HCT116 (cell line): ENCODE results near the gene GORASP1. TPM values are rescaled to one million over a fixed set of nuclear protein-coding genes. Genes with fewer than 3 reads are reported as not detected.
"Not testable (repeated sequence)": the region's sequence is repeated elsewhere in the genome, so short reads cannot be mapped to it uniquely, and the experiment has no call there.

Experiments
- ATAC-seq: fragments of 200-7000 bp; cut with Tn5 transposase; 2 replicates; pipeline ENCODE4 v1.9.1; 2020; ENCODE audit warnings: mild to moderate bottlenecking, moderate library complexity
- BruUV-seq: library from RNA; stranded (reverse); fragments of 400-500 nt; replicated peaks from 2 replicates; lab custom pipeline; 2021; lab: Mats Ljungman, UMichigan
- CTCF ChIA-PET: fragments of 300-600 bp; sonication (Branson Sonifier 250); formaldehyde crosslinking; loops from one replicate; lab custom pipeline; 2021; ENCODE audit warnings: antibody characterized with exemption; lab: Charles Lee
- POLR2A ChIA-PET: fragments of 300-600, 350-600 bp; sonication (Branson Sonifier 250); formaldehyde crosslinking; loops from one replicate; lab custom pipeline; 2021; ENCODE audit warnings: antibody characterized with exemption; lab: Charles Lee
- RAD21 ChIA-PET, 2 experiments: fragments of 300-600 bp; sonication (Branson Sonifier 250); formaldehyde crosslinking; loops; one replicate each; lab custom pipeline; 2023; ENCODE audit warnings: low total read pairs in 2 of 2; ENCODE audit not compliant: uncharacterized antibody in 2 of 2, unreplicated experiment in 2 of 2, low non-redundant PET in 1 of 2; lab: Charles Lee
- DNase-seq: peaks from one replicate; pipeline ENCODE4 v3.0.0-alpha.2; 2010; ENCODE audit warnings: low read depth, low spot score
- H2AFZ ChIP-seq: fragments of 200-600 bp; shearing (Covaris generic), sonication (generic); 2 replicates; pipeline ENCODE4 v1.6.1; 2017; ENCODE audit warnings: low read depth, mixed run types, mixed read lengths, antibody characterized with exemption, low read length; ENCODE audit not compliant: poor library complexity, severe bottlenecking
- H3K27ac ChIP-seq: 2 replicates; pipeline ENCODE4 v1.5.1; 2012; ENCODE audit warnings: low read depth, low read length
- H3K27me3 ChIP-seq: fragments of 200-600 bp; sonication (generic); 2 replicates; pipeline ENCODE4 v1.6.1; 2016; ENCODE audit warnings: mixed run types, low read length, mixed read lengths; ENCODE audit not compliant: insufficient read depth
- H3K36me3 ChIP-seq, 2 experiments: fragments of 200-500 bp in 1 of 2; fragments of 200-600 bp in 1 of 2; sonication (Bioruptor generic) in 1 of 2; sonication (generic) in 1 of 2; 2 replicates each; pipeline versions ENCODE4 v1.5.1 to v1.6.1; 2014 to 2016; ENCODE audit warnings: low read length in 2 of 2, inconsistent platforms in 1 of 2, mixed read lengths in 1 of 2, mixed run types in 1 of 2; ENCODE audit not compliant: insufficient read depth in 2 of 2, control insufficient read depth in 1 of 2
- H3K4me1 ChIP-seq, 2 experiments: fragments of 200-600 bp in 1 of 2; sonication (generic) in 1 of 2; 2 replicates each; pipeline versions ENCODE4 v1.5.1 to v1.6.1; 2012 to 2017; ENCODE audit warnings: low read length in 2 of 2, inconsistent platforms in 1 of 2, mild to moderate bottlenecking in 1 of 2, mixed read lengths in 1 of 2, mixed run types in 1 of 2, moderate library complexity in 1 of 2; ENCODE audit not compliant: insufficient read depth in 2 of 2, control insufficient read depth in 1 of 2
- H3K4me2 ChIP-seq: fragments of 200-600 bp; sonication (generic); 2 replicates; pipeline ENCODE4 v1.6.1; 2017; ENCODE audit warnings: mixed run types, low read length, mixed read lengths
- H3K4me3 ChIP-seq, 2 experiments: fragments of 200-600 bp in 1 of 2; sonication (generic) in 1 of 2; replicated peaks in 1 of 2; 2 replicates each; pipeline ENCODE4 v1.5.1; 2011 to 2016; ENCODE audit warnings: low read length in 2 of 2, control low read depth in 1 of 2, low read depth in 1 of 2, mild to moderate bottlenecking in 1 of 2, mixed read lengths in 1 of 2, mixed run types in 1 of 2
- H3K79me2 ChIP-seq: fragments of 200-600 bp; sonication (generic); 2 replicates; pipeline ENCODE4 v1.6.1; 2017; ENCODE audit warnings: mild to moderate bottlenecking, mixed run types, low read length, moderate library complexity, mixed read lengths; ENCODE audit not compliant: insufficient read depth
- H3K9ac ChIP-seq: fragments of 200-600 bp; sonication (generic); 2 replicates; pipeline ENCODE4 v1.6.1; 2016; ENCODE audit warnings: low read length, mixed read lengths
- H3K9me2 ChIP-seq: fragments of 200-600 bp; sonication (generic), shearing (Covaris generic); 2 replicates; pipeline ENCODE4 v1.6.1; 2017; ENCODE audit warnings: mixed run types, mild to moderate bottlenecking, moderate library complexity; ENCODE audit not compliant: insufficient read depth
- H3K9me3 ChIP-seq, 2 experiments: fragments of 200-500 bp in 1 of 2; fragments of 200-600 bp in 1 of 2; sonication (Bioruptor generic) in 1 of 2; sonication (generic) in 1 of 2; 2 replicates each; pipeline ENCODE4 v1.6.1; 2014 to 2017; ENCODE audit warnings: low read length in 2 of 2, mixed read lengths in 2 of 2, inconsistent platforms in 1 of 2, low read depth in 1 of 2, mild to moderate bottlenecking in 1 of 2, mixed run types in 1 of 2, moderate library complexity in 1 of 2; ENCODE audit not compliant: control insufficient read depth in 1 of 2, insufficient read depth in 1 of 2
- H4K20me1 ChIP-seq: fragments of 200-600 bp; sonication (generic), shearing (Covaris generic); 2 replicates; pipeline ENCODE4 v1.6.1; 2017; ENCODE audit warnings: mixed run types, mild to moderate bottlenecking, moderate library complexity; ENCODE audit not compliant: insufficient read depth
- CBX3 ChIP-seq: IDR thresholded peaks from 2 replicates; pipeline ENCODE4 v1.6.1; 2012; ENCODE audit warnings: low read depth
- EZH2 ChIP-seq: fragments of 200-600 bp; sonication (generic); IDR thresholded peaks from 2 replicates; pipeline ENCODE4 v1.6.1; 2017; ENCODE audit warnings: antibody characterized with exemption, mixed run types
- EZH2phosphoT487 ChIP-seq: fragments of 200-600 bp; IDR thresholded peaks from 2 replicates; pipeline ENCODE4 v1.6.1; 2018; ENCODE audit warnings: antibody characterized with exemption, borderline replicate concordance
- POLR2A ChIP-seq: IDR thresholded peaks from 2 replicates; pipeline ENCODE4 v1.7.0; 2011; ENCODE audit warnings: borderline replicate concordance; ENCODE audit not compliant: insufficient read depth, insufficient read length; ENCODE audit errors: extremely low read depth
- POLR2AphosphoS5 ChIP-seq: IDR thresholded peaks from 2 replicates; pipeline ENCODE4 v1.6.1; 2011; ENCODE audit warnings: mild to moderate bottlenecking, low read depth, low read length, moderate library complexity
- REST ChIP-seq: IDR thresholded peaks from 2 replicates; pipeline ENCODE4 v1.6.1; 2012; ENCODE audit warnings: low read depth
- SP1 ChIP-seq: IDR thresholded peaks from 2 replicates; pipeline ENCODE4 v1.6.1; 2012; ENCODE audit warnings: low read depth
- SRF ChIP-seq: IDR thresholded peaks from 2 replicates; pipeline ENCODE4 v1.6.1; 2012; ENCODE audit warnings: low read depth
- YY1 ChIP-seq: IDR thresholded peaks from 2 replicates; pipeline ENCODE4 v1.6.1; 2011; ENCODE audit warnings: low read length, low read depth, moderate library complexity, mild to moderate bottlenecking; ENCODE audit not compliant: insufficient replicate concordance; ENCODE audit errors: extremely low read depth
- ZFX ChIP-seq: fragments of 450-650 bp; IDR thresholded peaks from 2 replicates; pipeline ENCODE4 v1.6.1; 2017
- intact Hi-C: fragments of 100-400 bp; cut with micrococcal nuclease; formaldehyde crosslinking; loops from 2 replicates; pipeline ENCODE4 v1.10.0; 2022
- total RNA-seq: library from RNA; stranded (reverse); gene quantifications from one replicate; pipeline ENCODE4 v1.2.1, GENCODE V29; 2021; ENCODE audit not compliant: unreplicated experiment
- TF ChIP-seq, protein P1 (sequence below): IDR thresholded peaks from 2 replicates; pipeline ENCODE4 v1.6.1; 2012

GORASP1 gene
- total RNA-seq, 1 experiment from 2014 or later = 38.8 TPM

- no peak for TF ChIP-seq YY1
- TF ChIP-seq, protein P1, sequence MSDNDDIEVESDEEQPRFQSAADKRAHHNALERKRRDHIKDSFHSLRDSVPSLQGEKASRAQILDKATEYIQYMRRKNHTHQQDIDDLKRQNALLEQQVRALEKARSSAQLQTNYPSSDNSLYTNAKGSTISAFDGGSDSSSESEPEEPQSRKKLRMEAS = no peak
- no peak for TF ChIP-seq POLR2A
- no peak for TF ChIP-seq ZFX
Measured at GRCh38 chr3:39063143-39063542, 44.3 kb downstream of the GORASP1 start (continued).

DNA sequence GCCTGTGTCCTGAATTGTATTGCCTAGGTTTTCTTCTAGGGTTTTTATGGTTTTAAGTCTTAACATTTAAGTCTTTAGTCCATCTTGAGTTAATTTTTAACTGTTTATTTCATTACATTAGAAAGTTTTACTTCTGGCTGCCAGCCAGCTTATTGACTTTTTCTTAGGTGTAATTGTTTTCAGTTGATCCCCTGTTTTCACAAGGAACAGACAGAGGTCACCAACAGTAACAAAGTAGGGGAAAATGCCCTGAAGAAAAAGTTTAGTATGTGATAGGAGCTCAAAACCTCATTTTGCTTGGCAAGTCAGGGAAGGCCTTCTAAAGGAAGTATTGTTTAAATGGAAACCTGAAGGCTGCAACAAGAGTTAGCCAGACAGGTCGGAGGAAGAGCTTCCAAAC lies 45.2 kb downstream of the GORASP1 start:
- ATAC-seq (no peak), DNase-seq (no peak)
- POLR2A ChIA-PET = no interaction called here
- Histone ChIP-seq H3K9me2 (no peaks in the 10 kb centered on the region), H3K4me2 (no peak overlapping the region), H3K4me1 (no peaks in the 10 kb centered on the region), H3K4me3 (no peak overlapping the region)
- BruUV-seq = no TSS peak
- TF ChIP-seq EZH2phosphoT487 (no peak), POLR2AphosphoS5 (no peak), EZH2 (no peak), SP1 (no peak), SRF (no peak), CBX3 (no peak), REST (no peak)
- TF ChIP-seq, all 23 proteins: peak for 0
- ChIA-PET RAD21 (no interaction called here), CTCF (no interaction called here)
- Histone ChIP-seq H3K79me2 (peaks cover 8% of the 10 kb centered on the region), H3K9ac (no peak overlapping the region), H3K27me3 (no peaks in the 10 kb centered on the region), H4K20me1 (no peaks in the 10 kb centered on the region), H3K9me3 (no peaks in the 10 kb centered on the region), H3K36me3 (no peaks in the 10 kb centered on the region; a peak in 1 of 4 replicates), H3K27ac (no peak overlapping the region), H2AFZ (no peak overlapping the region)
- intact Hi-C loops = no loop called here

DNA sequence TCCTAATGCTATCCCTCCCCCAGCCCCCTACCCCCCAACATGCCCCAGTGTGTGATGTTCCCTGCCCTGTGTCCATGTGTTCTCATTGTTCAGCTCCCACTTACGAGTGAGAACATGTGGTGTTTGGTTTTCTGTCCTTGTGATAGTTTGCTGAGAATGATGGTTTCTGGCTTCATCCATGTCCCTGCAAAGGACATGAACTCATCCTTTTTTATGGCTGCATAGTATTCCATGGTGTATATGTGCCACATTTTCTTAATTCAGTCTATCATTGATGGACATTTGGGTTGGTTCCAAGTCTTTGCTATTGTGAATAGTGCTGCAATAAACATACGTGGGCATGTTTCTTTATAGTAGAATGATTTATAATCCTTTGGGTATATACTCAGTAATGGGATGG lies 46.2 kb downstream of the GORASP1 start:
- CTCF ChIA-PET, intact Hi-C loops, BruUV-seq, ATAC-seq, H3K27me3 ChIP-seq, H3K27ac ChIP-seq, H3K4me3 ChIP-seq, H3K79me2 ChIP-seq, H3K4me1 ChIP-seq, H3K9ac ChIP-seq, H3K9me2 ChIP-seq, DNase-seq, H4K20me1 ChIP-seq, H3K9me3 ChIP-seq, H2AFZ ChIP-seq, RAD21 ChIA-PET, H3K36me3 ChIP-seq, H3K4me2 ChIP-seq, POLR2A ChIA-PET: not testable (repeated sequence)
